Cardiac fibroblast (primary cell): ENCODE results near the gene MLYCD.

ENCODE experiments used
- DNase-seq, 2 donors: peaks; one replicate each; pipeline versions ENCODE4 v3.0.0 to v3.0.0-alpha.2; 2010; ENCODE audit warnings: low read depth in 2 of 2
- H3K4me3 ChIP-seq, 2 donors: replicated peaks in 1 of 2; 1 replicate in 1 of 2; 2 replicates in 1 of 2; pipeline ENCODE4 v1.5.1; 2011; ENCODE audit warnings: low read depth in 2 of 2, low read length in 2 of 2, mild to moderate bottlenecking in 2 of 2, moderate library complexity in 1 of 2
- CTCF ChIP-seq: IDR thresholded peaks from one replicate; pipeline ENCODE4 v1.5.1; 2011; ENCODE audit warnings: low read depth, mild to moderate bottlenecking, low read length, inconsistent platforms

Gene MLYCD

GRCh38 chr16:83954577-83955016 lies 55.7 kb downstream of the MLYCD start:
- TF ChIP-seq CTCF: peak; percentile 2
- no peak overlapping the region for H3K4me3 ChIP-seq
- peak; percentile 39 to 70 for DNase-seq

GRCh38 chr16:83955218-83956130 lies 56.6 kb downstream of the MLYCD start:
- no peak for TF ChIP-seq CTCF
- no peak overlapping the region for H3K4me3 ChIP-seq
- DNase-seq: peak; percentile 38 to 51

GRCh38 chr16:83956336-83957289 lies 57.7 kb downstream of the MLYCD start:
- DNase-seq: peak; percentile 83 to 84
- peak; percentile 89 for TF ChIP-seq CTCF

GRCh38 chr16:83957296-83957855 lies 58.5 kb downstream of the MLYCD start:
- H3K4me3 ChIP-seq: no peak overlapping the region
- no peak for DNase-seq
- TF ChIP-seq CTCF: no peak

More at GRCh38 chr16:83956336-83957289, 57.7 kb downstream of the MLYCD start:
- no peak overlapping the region for H3K4me3 ChIP-seq

GRCh38 chr16:83958137-83958845 lies 59.4 kb downstream of the MLYCD start:
- H3K4me3 ChIP-seq: no peak overlapping the region
- no peak for DNase-seq
- TF ChIP-seq CTCF: no peak
